Osteocyte (in vitro differentiated cells): ENCODE results near the gene KANK4. TPM values are rescaled to one million over a fixed set of nuclear protein-coding genes. Genes with fewer than 3 reads are reported as not detected.

Experiments used
- DNase-seq: peaks from one replicate; pipeline ENCODE4 v3.0.0; 2021; ENCODE audit warnings: mixed read lengths; ENCODE audit not compliant: unreplicated experiment; ENCODE audit errors: extremely low spot score
- H3K27ac Mint-ChIP-seq: one replicate; pipeline ENCODE4 v1.8.0; 2021; ENCODE audit warnings: mild to moderate bottlenecking, mixed read lengths; ENCODE audit not compliant: unreplicated experiment
- H3K27me3 Mint-ChIP-seq: one replicate; pipeline ENCODE4 v1.8.0; 2021; ENCODE audit warnings: mixed read lengths; ENCODE audit not compliant: unreplicated experiment
- H3K36me3 Mint-ChIP-seq: one replicate; pipeline ENCODE4 v1.8.0; 2021; ENCODE audit warnings: mixed read lengths; ENCODE audit not compliant: unreplicated experiment
- H3K4me1 Mint-ChIP-seq: one replicate; pipeline ENCODE4 v1.8.0; 2021; ENCODE audit warnings: mixed read lengths; ENCODE audit not compliant: unreplicated experiment
- H3K4me3 Mint-ChIP-seq: one replicate; pipeline ENCODE4 v1.8.0; 2021; ENCODE audit warnings: mild to moderate bottlenecking, moderate library complexity, mixed read lengths; ENCODE audit not compliant: unreplicated experiment
- H3K9me3 Mint-ChIP-seq: one replicate; pipeline ENCODE4 v1.8.0; 2021; ENCODE audit warnings: mixed read lengths; ENCODE audit not compliant: unreplicated experiment
- CTCF ChIP-seq: fragments of 200-600 bp; sonication (generic); IDR thresholded peaks from 2 replicates; pipeline ENCODE4 v1.5.0; 2021; ENCODE audit warnings: antibody characterized with exemption, mild to moderate bottlenecking, moderate library complexity
- total RNA-seq: library from RNA; stranded (reverse); gene quantifications from 2 replicates; pipeline ENCODE4 v1.2.1, GENCODE V29; 2021

Gene KANK4
- total RNA-seq, 1 donor from 2014 or later = not detected

- Mint-ChIP-seq H3K4me3 (no peak overlapping the region), H3K36me3 (no peaks in the 10 kb centered on the region), H3K27ac (no peak overlapping the region), H3K9me3 (no peaks in the 10 kb centered on the region), H3K27me3 (peaks cover 30% of the 10 kb centered on the region), H3K4me1 (no peaks in the 10 kb centered on the region)
- no peak for DNase-seq
- TF ChIP-seq CTCF = no peak
Observed at GRCh38 chr1:62343911-62344310, 24.7 kb upstream of the KANK4 start.

- Mint-ChIP-seq H3K9me3 (no peaks in the 10 kb centered on the region), H3K27me3 (peaks cover 30% of the 10 kb centered on the region), H3K27ac (no peak overlapping the region), H3K36me3 (no peaks in the 10 kb centered on the region), H3K4me3 (no peak overlapping the region), H3K4me1 (peaks cover 4% of the 10 kb centered on the region)
- DNase-seq = no peak
- TF ChIP-seq CTCF = no peak
Observed at GRCh38 chr1:62342270-62342669, 23.0 kb upstream of the KANK4 start.

DNA sequence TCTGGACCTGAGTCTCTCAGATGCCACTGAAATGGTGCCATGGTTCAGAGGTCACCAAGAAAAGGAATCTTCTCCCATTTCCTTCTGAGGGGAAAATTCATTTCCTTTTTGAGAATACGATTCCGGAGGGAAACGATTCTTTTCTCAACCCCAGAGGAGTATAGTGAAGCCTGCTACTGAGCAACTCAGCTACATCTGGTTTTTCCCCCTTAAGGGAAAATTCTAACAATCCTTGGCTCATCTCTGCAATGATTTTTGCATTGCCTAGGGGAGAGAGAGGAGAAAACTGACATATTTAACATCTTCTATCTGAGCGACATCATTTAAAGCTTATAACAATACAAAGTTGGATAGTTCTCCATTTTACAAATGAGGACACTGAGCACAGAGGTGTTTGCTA is 22.4 kb upstream of the KANK4 start:
- Mint-ChIP-seq H3K36me3 (no peaks in the 10 kb centered on the region), H3K4me1 (peaks cover 7% of the 10 kb centered on the region), H3K9me3 (no peaks in the 10 kb centered on the region), H3K27ac (no peak overlapping the region), H3K27me3 (peaks cover 30% of the 10 kb centered on the region), H3K4me3 (no peak overlapping the region)
- no peak for TF ChIP-seq CTCF
- no peak for DNase-seq

DNA sequence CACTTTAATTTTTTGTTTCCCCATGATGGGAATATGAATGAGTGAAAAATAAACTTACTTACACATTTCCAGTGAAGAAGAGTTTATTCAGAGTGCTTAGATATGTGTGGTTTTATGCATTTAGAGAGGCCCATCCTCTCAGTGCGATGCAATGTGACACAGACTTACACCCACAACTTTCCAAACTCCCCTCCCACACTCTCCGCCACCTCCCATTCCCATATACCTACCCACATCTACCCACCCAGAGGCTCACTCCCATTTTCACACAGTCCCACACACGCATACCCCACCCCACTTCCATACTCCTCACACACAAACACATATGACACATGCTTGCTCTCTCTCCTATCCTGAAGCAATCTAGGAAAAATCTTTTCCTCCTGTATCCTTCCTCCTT is 21.9 kb upstream of the KANK4 start:
- no peaks in the 10 kb centered on the region for H3K36me3 Mint-ChIP-seq
- H3K4me1 Mint-ChIP-seq = peaks cover 7% of the 10 kb centered on the region
- H3K27ac Mint-ChIP-seq = no peak overlapping the region
- H3K4me3 Mint-ChIP-seq = no peak overlapping the region
- no peak for TF ChIP-seq CTCF
- H3K27me3 Mint-ChIP-seq = peaks cover 30% of the 10 kb centered on the region
- DNase-seq = no peak
- H3K9me3 Mint-ChIP-seq = no peaks in the 10 kb centered on the region

DNA sequence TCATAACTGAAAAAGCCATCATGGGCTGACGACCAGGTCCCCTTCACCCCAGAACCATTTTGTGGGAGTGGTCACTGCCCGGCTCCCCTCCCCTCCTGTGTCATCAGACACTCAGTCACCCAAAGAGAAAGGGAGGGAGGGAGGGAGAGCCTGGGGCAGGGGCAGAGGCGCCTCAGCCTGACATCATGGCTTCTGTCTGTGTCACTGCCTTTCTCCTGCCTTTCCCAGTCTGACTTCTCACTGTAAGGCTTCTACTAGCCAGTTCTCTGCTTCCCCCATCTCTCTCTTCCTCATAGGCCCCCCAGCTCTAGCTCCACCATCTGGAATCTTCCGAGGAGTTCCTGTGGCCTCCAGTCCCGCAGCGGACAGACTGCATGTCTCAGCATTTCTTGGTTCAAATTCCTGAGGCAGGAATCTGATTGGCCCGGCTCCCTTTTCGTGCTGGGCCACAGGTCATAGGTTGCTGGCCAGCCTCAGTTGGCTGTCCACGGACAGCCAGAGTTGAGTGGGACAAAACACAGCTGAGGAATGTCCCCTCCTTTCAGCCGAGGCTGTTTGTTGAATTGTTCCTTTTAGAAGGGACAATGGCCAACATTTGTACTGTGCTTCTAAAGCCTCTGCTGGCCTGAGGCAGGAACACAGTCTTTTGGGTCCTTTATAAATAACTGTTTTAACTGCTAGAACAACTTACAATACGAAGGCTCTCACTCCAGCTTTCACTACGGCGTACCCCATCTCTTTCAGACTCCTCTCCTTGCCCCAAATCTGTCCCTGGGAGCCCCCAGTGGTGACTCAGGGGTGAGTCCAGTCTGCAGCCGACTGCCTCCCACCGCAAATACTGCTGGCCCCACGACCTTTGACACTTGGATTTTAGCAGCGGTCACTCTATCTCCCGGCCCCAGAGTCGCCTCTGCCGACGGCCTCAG is 18.7 kb upstream of the KANK4 start:
- TF ChIP-seq CTCF = peak; percentile 9
- Mint-ChIP-seq H3K4me3 (no peak overlapping the region), H3K27ac (no peak overlapping the region), H3K4me1 (peaks cover 7% of the 10 kb centered on the region), H3K9me3 (no peaks in the 10 kb centered on the region), H3K36me3 (no peaks in the 10 kb centered on the region), H3K27me3 (peaks cover 16% of the 10 kb centered on the region)
- no peak for DNase-seq
